GM20000 (cell line): ENCODE data around the gene IL22RA2.
"Not testable (repeated sequence)": the region's sequence is repeated elsewhere in the genome, so short reads cannot be mapped to it uniquely, and the experiment has no call there.

Experiments used
- DNase-seq: peaks from one replicate; pipeline ENCODE4 v3.0.0; 2012; ENCODE audit warnings: low spot score
- CTCF ChIP-seq: IDR thresholded peaks from 2 replicates; pipeline ENCODE4 v1.5.1; 2012; ENCODE audit warnings: mild to moderate bottlenecking, control low read depth; ENCODE audit errors: extremely low read depth, missing control alignments

The IL22RA2 gene

GRCh38 chr6:137111296-137112066 is 62.0 kb downstream of the IL22RA2 start:
- DNase-seq: no peak
- TF ChIP-seq CTCF: no peak

- no peak for TF ChIP-seq CTCF
- DNase-seq: no peak
These were observed 65.7 kb downstream of the IL22RA2 start for GRCh38 chr6:137107767-137108105.

GRCh38 chr6:137107047-137107766 is 66.2 kb downstream of the IL22RA2 start:
- DNase-seq: not testable (repeated sequence)

GRCh38 chr6:137106183-137106582 is 67.3 kb downstream of the IL22RA2 start:
- no peak for TF ChIP-seq CTCF
- DNase-seq: no peak

- no peak for DNase-seq
- TF ChIP-seq CTCF: no peak
These were observed 68.1 kb downstream of the IL22RA2 start for GRCh38 chr6:137105375-137105774.

GRCh38 chr6:137104926-137105325 is 68.5 kb downstream of the IL22RA2 start:
- TF ChIP-seq CTCF: no peak
- DNase-seq: no peak

GRCh38 chr6:137102851-137103492 is 70.5 kb downstream of the IL22RA2 start:
- peak; percentile 61 for DNase-seq
- TF ChIP-seq CTCF: no peak
